DMS153 treated with DMSO at 0.1 percent for 48 hours (cell line): ENCODE measurements around the gene SLC51B.
A peak's percentile ranks its signal among the peaks of the same experiment; 100 is the strongest.
"Not testable (repeated sequence)": the region's sequence is repeated elsewhere in the genome, so short reads cannot be mapped to it uniquely, and the experiment has no call there.

Experiments
- DNase-seq: peaks from one replicate; lab custom pipeline; 2025; ENCODE audit not compliant: unreplicated experiment; lab: John Stamatoyannopoulos, UW

The SLC51B gene

DNA sequence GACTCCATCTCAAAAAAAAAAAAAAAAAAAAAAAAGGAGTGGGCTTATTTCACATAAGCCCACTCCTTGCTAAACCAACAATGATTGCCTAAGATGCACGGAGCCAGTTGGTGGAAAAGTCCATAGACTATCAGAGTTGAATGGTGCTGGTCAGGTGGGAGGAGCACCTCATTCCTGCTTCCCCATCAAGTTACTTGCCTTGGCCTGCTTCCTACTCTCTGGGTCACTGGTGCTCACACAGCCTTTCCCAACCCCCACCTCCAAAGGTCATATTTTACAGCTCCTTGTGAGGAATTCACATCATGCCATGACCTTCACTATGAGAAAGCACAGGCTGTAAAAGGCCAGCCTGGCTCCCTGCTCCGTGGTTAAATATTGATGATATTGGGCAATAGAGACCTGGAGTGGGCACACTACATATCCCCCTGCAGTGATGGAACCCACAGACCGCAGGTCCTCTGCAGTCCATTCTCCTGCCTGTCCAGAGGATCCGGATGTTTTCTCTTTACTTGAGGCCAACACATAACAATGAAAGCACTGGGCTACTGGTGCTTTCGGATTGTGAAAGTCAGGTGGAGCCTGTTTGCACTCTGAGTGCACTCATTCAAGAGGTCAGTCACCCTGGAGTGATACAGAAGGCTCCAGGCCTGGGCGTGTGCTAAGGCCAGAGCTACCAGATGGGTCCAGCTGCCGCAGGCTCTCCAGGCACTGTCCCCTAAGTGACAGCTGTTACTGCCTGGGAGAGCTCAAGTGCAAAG, at the start of gene SLC51B:
Gene SLC51B (plus strand): TSS at position 664 of the 758 bp plus-strand sequence. CDS start 4,618 bp downstream, outside the sequence.
- no peak for DNase-seq

DNA sequence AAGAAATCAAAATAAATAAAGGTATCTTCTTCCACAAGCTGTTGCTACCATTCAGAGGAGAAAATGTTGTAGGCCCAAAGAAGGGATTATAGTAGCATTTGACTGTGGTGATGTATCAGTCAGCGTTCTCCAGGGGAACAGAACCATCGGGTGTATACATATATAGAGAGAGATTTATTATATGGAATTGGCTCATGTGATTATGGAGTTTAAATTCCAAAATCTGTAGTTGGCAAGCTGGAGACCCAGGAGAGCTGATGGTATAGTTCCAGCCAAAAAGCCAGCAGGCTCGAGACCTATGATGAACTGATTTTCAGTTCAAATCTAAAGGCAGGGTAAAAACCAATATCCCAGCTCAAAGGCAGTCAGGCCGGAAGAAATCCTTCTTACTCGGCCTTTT, 48.1 kb upstream of the SLC51B start:
- no peak for DNase-seq

DNA sequence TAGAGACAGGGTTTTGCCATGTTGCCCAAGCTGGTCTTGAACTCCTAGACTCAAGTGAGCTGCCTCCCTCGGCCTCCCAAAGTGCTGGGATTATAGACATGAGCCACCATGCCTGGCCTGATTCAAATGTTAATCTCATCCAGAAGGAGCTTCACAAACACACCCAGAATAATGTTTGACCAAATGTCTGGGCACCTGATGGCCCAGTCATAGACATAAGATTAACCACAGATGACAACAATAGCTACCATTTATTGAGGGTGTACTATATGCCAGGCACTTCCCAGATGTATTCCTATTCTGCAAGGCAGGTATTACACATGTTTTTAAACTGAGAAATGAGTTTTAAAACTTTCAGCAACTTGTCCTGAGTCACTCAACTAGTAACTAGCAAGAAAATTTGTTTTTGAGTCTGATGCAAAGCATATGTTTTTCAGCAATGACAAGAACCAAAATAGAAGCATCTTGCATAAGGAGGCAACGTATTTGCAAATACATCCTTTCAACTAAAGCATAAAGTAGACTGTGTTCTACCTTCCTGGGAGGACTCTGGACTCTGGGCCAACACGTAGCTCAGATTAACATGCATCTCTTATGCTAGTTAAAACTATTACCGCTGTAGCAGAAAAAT, 47.3 kb upstream of the SLC51B start:
- no peak for DNase-seq

DNA sequence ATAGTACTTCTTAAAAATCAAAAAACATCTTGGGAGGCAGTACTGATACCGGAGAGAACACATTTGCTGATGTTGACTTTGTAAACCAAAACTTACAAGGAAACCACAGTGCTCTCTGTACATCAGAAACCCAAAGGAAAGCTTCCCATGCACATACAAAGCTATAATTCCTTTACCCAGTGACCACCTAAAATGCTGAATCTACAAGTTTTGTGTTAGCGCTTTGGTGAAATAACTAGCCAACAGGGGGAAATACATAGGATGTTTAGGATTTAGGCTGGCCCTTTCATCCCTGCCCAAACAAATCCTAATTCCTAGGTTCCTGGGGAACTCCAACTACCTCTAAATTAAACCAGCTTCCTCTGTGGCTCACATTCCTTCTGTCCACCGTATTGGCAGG, 40.2 kb upstream of the SLC51B start:
- no peak for DNase-seq

DNA sequence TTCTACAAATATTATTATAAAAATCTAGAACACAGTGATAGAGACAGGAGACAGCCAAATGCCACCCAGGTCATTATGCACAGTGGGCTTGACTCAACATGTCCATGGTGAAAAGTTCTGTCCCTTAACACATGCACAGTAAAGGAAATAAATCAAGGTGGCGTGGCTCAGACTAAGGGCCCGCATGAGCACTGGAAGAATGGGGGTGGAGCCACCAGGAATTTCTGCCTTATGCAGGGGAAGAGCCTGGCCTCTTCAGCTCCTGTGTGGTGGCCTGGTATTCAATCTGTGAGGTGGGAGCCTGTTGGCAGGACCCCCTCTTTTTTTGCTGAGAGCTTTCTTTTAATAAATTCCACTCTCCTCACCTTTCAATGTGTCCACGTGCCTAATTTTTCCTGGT, 38.3 kb upstream of the SLC51B start:
- DNase-seq = no peak

DNA sequence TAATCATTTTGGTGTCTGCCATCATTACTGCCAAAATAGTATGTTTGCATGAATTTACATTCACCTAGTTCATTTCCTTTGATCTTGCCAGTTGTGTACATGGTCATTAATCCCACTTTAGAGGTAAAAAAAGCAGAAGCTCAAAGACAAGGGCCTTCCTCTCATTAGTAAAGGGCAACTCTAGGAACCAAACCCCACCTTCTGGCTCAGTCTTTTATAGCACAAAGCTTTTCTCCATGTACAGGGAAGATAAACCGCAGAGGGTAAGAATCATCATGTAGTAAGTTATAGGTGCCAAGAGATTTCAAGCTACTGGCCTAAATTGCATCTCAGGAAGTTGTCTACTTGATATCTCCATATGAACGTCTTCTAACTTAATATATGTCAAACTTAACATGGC, 36.2 kb upstream of the SLC51B start:
- no peak for DNase-seq

DNA sequence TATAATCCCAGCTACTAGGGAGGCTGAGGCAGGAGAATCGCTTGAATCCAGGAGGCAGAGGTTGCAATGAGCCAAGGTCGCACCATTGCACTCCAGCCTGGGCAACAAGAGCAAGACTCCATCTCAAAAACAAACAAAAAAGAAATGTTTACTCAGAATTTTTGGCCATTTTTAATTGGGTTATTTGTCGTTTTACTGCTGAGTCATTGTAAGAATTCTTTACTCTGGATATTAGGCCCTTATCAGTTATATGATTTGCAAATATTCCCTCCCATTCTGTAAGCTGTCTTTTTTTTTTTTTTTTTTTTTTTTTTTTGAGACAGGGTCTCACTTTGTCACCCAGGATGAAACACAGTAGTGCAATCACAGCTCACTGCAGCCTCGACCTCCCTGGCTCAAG, 34.0 kb upstream of the SLC51B start:
- DNase-seq = not testable (repeated sequence)

DNA sequence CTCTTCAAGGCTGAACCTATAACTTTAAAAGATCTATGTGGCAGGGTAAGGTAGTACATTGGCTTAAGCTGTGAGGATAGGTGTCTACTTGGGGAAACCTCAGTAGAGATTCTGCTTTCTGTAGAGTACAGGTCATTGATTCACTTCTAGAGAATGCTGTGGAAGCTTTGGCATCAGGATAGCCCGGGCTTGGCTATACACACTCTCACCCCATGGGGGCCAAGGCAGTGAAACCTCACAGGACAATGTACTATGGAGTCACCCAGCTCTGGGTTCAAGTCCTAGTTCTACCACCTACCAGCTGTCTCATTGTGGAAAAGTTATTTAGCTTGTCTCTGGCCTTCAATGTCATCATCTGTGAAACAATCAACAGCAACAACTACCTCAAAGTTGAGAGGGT, 24.8 kb upstream of the SLC51B start:
- DNase-seq = no peak

DNA sequence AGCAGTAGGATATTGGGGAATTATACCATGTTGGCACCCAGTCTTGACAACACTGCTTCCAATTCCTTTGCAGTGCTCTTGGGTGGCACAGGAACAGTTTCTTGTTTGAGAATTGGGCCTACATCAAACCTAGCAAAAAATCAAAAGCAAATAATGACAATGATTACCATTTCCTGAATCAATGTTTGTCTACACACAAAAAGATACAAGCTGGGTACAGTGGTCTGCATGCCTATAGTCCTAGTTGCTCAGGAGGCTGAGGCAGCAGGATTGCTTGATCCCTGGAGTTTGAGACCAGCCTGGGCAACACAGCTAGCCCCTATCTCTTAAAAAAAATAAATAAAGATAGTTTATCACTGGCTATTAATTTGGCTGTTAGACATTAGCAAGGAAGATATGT, 23.7 kb upstream of the SLC51B start:
- no peak for DNase-seq

DNA sequence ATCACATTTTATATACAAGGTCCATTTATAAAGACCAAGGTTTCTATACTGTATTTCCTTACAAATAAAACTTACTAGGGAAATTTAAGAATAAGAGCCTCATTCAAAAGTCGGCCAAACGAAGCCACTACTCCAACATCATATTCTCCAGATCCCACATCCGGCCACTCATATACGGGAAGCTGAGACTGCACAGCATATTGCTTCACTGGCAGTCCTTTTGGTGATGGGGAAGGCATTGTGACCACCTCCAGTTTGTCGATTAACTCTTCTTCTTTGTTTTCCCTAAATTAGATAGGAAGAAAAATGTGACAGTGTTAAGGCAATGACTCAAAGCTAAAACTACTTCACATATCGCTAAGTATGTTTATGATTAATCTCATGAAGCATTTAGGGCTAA, 18.4 kb upstream of the SLC51B start:
- no peak for DNase-seq

DNA sequence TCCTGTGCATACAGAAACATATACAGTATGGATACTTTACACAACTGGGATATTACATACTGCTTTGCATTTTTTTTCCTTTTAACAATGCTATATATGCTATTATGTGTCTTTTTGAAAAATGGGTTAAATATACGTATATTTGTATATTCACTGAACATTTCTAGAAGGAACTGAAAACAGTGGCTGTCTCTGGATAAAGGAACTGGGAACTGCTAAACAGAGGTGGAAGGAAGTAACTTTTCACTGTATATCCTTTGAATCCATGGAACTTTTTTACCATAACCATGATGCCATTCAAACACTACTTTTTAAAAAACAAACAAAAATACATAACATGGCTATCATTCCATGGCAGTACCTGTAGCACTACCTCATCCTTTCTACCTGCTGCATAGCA, 17.6 kb upstream of the SLC51B start:
- DNase-seq = no peak

DNA sequence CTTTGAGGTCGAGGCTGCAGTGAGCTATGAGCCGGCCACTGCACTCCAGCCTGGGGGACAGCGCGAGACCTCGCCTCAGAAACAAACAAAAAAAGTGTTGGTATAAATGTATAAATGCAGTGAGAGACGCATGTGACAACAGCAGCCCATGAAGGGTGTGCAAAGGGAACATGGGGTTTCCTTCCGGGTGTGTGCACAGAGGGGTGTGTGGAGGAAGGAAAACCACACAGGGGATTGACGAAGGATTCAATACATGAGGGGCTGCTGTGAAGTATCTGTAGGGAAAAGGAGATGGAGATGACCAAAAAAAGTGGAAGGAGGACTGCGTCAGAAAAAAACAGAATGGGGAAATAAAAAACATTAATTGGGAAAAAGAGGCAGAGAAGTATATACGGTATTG, 16.8 kb upstream of the SLC51B start:
- no peak for DNase-seq

DNA sequence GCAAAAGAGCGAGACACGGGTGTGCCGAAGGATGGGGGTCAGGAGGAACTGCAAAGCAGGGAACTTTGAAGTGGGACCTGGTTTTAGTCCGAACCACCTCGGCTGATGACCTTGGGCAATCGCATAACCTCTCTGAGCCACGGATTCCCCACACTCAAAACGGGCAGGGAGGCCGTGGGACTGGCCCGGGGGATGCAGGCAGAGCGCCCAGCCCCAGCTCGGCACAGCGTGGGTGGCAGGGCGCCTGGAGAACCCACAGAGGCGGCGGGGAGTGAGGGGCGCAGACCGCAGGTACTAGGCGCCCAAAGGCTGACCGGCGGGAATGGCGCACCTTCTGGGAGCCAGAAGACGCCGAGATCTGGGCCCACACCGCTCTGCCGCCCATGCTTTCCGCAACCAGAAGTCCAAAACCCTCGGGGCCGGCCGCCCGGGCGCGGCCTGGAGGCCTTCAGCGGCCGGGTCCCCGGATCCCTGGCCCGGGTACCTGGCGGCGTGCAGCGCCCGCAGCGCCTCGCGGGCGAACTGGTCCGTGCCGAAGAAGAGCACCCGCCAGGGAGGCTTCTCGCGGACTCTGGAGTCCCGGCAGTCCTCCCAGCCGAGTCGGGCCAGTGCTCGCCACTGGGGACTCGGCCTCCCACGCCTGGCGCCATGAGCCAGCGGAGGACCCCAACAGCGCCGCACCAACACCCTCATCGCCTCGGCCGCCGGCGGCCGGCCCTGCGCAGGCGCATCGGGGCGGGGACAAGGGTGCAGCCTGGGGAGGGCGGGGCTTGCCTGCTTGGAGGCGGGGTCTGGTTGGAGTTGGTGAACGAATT, 16.1 kb upstream of the SLC51B start, which contains the start of gene MTFMT:
Gene MTFMT (minus strand): TSS at position 719 of the 815 bp plus-strand sequence. CDS start 26 bp downstream, at position 693.
- peak; percentile 8 for DNase-seq

DNA sequence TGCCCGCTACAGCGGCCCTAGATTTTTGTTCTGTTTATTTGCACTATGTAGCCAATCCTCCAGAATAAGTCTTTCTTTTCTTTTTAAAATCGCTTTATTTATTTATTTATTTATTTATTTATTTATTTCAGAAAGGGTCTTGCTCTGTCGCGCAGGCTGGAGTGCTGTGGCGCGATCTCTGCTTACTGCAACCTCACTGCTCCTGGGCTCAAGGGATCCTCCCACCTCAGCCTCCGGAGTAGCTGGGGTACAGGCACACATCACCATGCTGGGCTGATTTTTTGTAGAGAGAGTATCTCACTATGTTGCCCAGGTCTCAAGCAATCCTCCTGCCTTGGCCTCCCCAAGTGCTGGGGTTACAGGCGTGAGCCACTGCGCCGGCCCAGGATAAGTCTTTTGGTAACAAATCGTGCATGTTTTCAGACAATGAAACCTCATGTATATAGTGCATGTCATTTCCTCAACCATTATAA, 15.4 kb upstream of the SLC51B start:
- no peak for DNase-seq

DNA sequence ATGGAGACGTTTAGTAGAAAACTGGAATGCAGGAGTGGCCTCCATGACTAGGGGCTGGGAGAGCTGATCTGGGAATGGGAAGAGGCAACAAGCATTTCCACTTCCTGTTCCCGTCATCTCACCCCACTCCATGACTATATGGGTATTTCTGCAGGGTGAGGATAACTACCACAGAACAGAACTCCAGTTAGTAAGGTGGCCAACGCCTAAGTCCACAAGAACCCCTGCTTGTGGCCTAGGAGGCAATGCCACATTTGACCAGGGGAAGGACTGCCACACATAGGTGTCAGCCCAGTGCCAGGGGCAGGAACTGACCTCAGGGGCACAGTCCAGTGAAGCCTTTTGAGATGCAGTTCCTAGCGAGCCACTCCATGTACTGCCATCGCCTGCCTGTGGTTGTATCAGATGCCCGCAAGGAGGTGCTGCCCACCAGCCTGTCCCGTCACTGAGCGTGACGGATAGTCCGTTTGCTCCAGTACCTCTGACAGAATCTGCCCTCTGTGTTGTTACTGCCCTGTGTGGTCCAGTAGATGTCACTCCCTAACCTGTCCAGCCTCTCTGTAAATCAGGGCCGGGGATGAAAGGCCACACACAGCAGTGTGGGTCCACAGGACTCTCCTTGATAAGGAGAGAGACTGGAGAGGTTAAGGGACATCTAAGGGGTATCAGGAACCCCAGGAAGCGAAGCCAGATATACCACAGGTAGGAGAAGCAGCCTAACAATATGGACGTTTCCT, 12.2 kb upstream of the SLC51B start:
- DNase-seq = peak; percentile 1

DNA sequence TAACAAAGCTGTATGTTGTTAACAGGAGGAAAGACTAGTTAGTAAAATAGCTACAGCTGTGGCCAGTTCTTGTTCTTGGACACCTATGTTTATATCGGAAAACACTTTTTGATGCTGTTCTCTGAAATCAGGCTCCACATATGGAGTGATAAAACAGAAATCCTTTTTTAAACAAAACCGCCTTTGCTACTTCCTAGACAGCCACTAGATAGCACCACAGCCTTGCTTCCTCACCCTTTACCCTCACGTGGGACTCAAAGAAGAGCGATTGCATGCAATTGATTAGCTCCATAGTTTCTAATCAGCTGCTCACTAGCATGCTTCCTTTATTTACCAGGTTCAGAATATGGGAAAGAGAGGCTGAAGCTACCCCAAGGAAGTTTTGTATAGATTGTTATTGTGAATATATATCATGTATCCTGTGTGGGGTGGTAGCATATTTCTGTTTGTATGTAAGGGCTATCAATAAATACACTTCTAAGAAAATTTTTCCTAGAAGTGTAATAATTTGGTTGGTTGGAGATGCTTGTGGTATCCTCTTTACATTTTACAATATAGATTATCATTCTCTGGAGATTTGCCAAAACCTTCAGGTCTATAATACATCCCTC, 11.4 kb upstream of the SLC51B start:
- no peak for DNase-seq

DNA sequence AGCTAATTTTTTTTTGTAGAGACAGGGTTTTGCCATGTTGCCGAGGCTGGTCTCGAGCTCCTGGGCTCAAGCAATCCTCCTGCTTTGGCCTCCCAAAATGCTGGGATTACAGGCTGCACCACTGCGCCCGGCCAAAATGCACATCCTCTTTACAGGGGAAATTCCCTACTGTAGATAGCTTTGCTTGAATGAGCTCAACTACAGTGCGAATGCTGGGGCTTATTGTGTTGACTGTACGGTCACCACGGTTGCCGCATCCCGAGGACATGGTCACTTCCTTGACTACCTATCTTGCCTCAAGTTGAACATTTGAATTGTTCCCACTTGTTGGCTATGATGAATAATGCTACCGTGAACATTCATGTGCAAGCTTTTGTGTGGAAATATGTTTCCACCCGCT, 10.5 kb upstream of the SLC51B start:
- no peak for DNase-seq

DNA sequence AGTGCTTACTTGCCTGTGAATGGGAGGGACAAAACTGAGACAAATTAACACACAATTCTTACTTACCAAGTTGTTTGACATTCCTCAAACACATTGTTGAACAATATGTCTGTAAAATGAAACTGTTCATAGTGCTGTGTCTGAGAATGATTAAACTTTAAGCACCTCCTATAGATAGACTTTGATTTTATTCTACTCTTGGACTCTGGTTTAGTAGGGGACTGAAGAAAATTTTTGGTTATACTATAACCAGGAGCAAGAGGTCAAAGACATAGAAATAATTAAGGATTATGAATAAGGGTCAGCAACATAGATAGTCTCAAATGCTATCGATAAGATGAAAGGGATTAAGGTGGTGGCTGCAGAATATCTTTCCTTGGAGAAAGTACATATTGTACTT, 7.9 kb upstream of the SLC51B start:
- no peak for DNase-seq

DNA sequence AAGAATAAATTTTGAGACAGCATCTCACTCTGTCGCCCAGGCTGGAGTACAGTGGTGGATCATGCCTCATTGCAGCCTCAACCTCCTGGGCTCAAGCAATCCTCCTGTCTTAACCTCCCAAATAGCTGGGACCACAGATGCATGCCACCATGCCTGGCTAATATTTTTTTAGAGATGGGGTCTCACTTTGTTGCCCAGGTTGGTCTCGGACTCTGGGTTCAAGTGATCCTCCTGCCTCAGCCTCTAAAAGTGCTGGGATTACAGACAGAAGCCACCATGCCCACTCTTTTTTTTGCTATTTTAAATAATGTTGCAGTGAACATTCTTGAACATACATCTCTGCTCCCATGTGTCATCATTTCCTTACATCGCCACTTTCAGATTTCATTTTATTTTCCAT, 6.8 kb upstream of the SLC51B start:
- no peak for DNase-seq

DNA sequence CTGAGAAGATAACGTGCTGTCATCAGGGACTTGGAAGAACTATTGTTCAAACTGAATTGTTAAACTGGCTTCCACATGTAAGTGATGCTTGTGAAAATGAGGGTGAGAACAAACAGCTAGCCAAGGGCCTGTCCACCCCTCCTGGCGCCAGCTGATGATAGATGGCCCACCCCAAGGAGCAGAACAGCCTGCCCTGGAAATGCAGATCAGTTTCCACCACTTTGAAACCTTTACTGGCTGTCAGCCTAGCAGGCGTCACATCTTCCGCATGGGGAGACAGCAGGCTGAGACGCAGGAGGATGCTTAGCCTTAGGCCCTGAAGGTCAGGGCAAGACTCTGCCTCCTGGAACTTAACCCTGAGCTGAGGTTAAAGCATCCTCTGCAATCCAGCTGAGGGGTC, 6.4 kb upstream of the SLC51B start:
- DNase-seq = no peak

DNA sequence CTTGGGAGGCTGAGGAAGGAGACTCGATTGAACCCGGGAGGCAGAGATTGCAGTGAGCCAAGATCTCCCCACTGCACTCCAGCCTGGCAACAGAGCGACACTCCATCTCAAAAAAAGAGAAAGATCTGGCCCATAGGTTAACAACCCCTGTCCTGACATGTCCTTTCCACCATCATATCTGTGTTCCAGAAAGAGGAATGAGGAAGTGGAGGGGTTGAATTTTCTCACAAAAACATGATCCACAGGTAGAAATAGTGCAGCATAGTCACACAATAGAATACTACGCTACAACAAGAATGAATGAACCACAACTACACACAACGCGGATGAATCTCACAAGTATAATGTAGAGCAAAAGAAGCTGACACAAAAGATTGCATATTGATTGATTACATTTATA, 4.7 kb upstream of the SLC51B start:
- DNase-seq = no peak
